GM12891 (cell line): ENCODE data around the gene PARP16.

Experiments used
- SPI1 ChIP-seq: IDR thresholded peaks from 2 replicates; pipeline ENCODE4 v1.6.1; 2011; ENCODE audit warnings: low read depth, low read length, control low read depth
- TAF1 ChIP-seq: IDR thresholded peaks from 2 replicates; pipeline ENCODE4 v1.6.1; 2011; ENCODE audit warnings: low read depth, low read length, control low read depth

DNA sequence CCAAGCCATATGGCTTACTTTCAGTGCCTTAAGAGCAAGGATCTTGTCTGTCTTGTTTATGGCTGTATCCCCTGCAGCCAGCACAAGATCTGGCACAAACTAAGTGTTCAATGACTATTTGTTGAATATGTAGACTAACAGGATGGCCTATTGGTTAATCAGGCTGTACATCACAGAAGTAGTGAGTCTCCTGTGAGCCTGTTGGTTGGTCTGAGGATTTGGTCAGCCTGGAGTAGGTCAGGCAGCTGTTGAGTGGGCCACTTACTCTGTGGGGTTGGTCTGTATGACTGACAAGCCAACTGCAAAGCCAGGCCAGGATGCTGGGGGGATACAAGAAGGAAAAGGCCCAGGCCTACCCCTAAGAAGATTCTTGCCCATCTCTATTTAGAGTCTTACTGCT, 42.0 kb downstream of the PARP16 start:
- no peak for TF ChIP-seq SPI1
- TF ChIP-seq TAF1 = no peak
